ENCODE measurements around the gene PTPRN2. TPM values are rescaled to one million over a fixed set of nuclear protein-coding genes. Genes with fewer than 3 reads are reported as not detected.

The PTPRN2 gene
- polyA plus RNA-seq, 4 donors = 7.2 to 9.2 (median 7.5) TPM

- DNase-seq (ENCODE audit: low read depth in 4 of 4, low spot score in 3 of 4) = no peak
These were observed 28.8 kb downstream of the PTPRN2 start for GRCh38 chr7:158558816-158559215.

GRCh38 chr7:158557441-158557755, 30.2 kb downstream of the PTPRN2 start:
- DNase-seq (ENCODE audit: low read depth in 4 of 4, low spot score in 3 of 4) = no peak

GRCh38 chr7:158556721-158557440, 30.7 kb downstream of the PTPRN2 start:
- DNase-seq (ENCODE audit: low read depth in 4 of 4, low spot score in 3 of 4) = no peak

- DNase-seq (ENCODE audit: low read depth in 4 of 4, low spot score in 3 of 4) = no peak
These were observed 32.5 kb downstream of the PTPRN2 start for GRCh38 chr7:158555034-158555520.

- DNase-seq (ENCODE audit: low read depth in 4 of 4, low spot score in 3 of 4) = no peak
These were observed 36.7 kb downstream of the PTPRN2 start for GRCh38 chr7:158550886-158551452.

GRCh38 chr7:158550394-158550700, 37.3 kb downstream of the PTPRN2 start:
- no peak for DNase-seq (ENCODE audit: low read depth in 4 of 4, low spot score in 3 of 4)

- DNase-seq (ENCODE audit: low read depth in 4 of 4, low spot score in 3 of 4) = peak in 1 of 4 donors; percentile 32
These were observed 37.8 kb downstream of the PTPRN2 start for GRCh38 chr7:158549616-158550393.

GRCh38 chr7:158549176-158549615, 38.4 kb downstream of the PTPRN2 start:
- no peak for DNase-seq (ENCODE audit: low read depth in 4 of 4, low spot score in 3 of 4)

GRCh38 chr7:158548726-158549125, 38.9 kb downstream of the PTPRN2 start:
- no peak for DNase-seq (ENCODE audit: low read depth in 4 of 4, low spot score in 3 of 4)

- DNase-seq (ENCODE audit: low read depth in 4 of 4, low spot score in 3 of 4) = no peak
These were observed 39.8 kb downstream of the PTPRN2 start for GRCh38 chr7:158547817-158548216.

- no peak for DNase-seq (ENCODE audit: low read depth in 4 of 4, low spot score in 3 of 4)
These were observed 41.0 kb downstream of the PTPRN2 start for GRCh38 chr7:158546626-158547025.

- no peak for DNase-seq (ENCODE audit: low read depth in 4 of 4, low spot score in 3 of 4)
These were observed 41.4 kb downstream of the PTPRN2 start for GRCh38 chr7:158546214-158546613.

GRCh38 chr7:158544708-158545107, 42.9 kb downstream of the PTPRN2 start:
- DNase-seq (ENCODE audit: low read depth in 4 of 4, low spot score in 3 of 4) = no peak

GRCh38 chr7:158543840-158544239, 43.8 kb downstream of the PTPRN2 start:
- DNase-seq (ENCODE audit: low read depth in 4 of 4, low spot score in 3 of 4) = no peak

- DNase-seq (ENCODE audit: low read depth in 4 of 4, low spot score in 3 of 4) = no peak
These were observed 44.7 kb downstream of the PTPRN2 start for GRCh38 chr7:158542651-158543566.

- no peak for DNase-seq (ENCODE audit: low read depth in 4 of 4, low spot score in 3 of 4)
These were observed 46.1 kb downstream of the PTPRN2 start for GRCh38 chr7:158541346-158542010.

- DNase-seq (ENCODE audit: low read depth in 4 of 4, low spot score in 3 of 4) = no peak
These were observed 47.9 kb downstream of the PTPRN2 start for GRCh38 chr7:158539711-158540146.

GRCh38 chr7:158538156-158538946, 49.3 kb downstream of the PTPRN2 start:
- no peak for DNase-seq (ENCODE audit: low read depth in 4 of 4, low spot score in 3 of 4)

- no peak for DNase-seq (ENCODE audit: low read depth in 4 of 4, low spot score in 3 of 4)
These were observed 50.1 kb downstream of the PTPRN2 start for GRCh38 chr7:158537516-158537882.

Measured in left renal pelvis (tissue), 4 donors.